IMR-90 (cell line): ENCODE data around the gene MESP2. TPM values are rescaled to one million over a fixed set of nuclear protein-coding genes. Genes with fewer than 3 reads are reported as not detected.

ENCODE experiments used
- polyA plus RNA-seq, 3 experiments: library from polyadenylated mRNA; depleted of rRNA; stranded (reverse); fragments of >200 nt; gene quantifications; 2 replicates each; pipeline ENCODE4 v1.2.3, GENCODE V29; 2012; ENCODE audit warnings: low replicate concordance in 1 of 3
- total RNA-seq: library from RNA; depleted of rRNA; stranded (reverse); fragments of >200 nt; gene quantifications from 2 replicates; pipeline ENCODE4 v1.2.3, GENCODE V29; 2012; rRNA removed

Gene MESP2
- total and polyA plus RNA-seq, 2 of the 4 experiments (the other 2 are of a cell fraction), result 0.18 to 0.32 TPM

Other genes with a start within 250 kb of the MESP2 start
- 3.0 and 3.3 TPM in 2 replicates for gene TICRR, start 200.9 kb upstream of the MESP2 start, total RNA-seq
- 4.0 and 4.2 TPM in 2 replicates for gene TICRR, start 200.9 kb upstream of the MESP2 start, polyA plus RNA-seq (2012; rRNA removed)
- 5.0 and 5.3 TPM in 2 replicates for gene KIF7, start 120.9 kb upstream of the MESP2 start, total RNA-seq
- gene KIF7, start 120.9 kb upstream of the MESP2 start, polyA plus RNA-seq (2012; rRNA removed), result 9.0 and 11.5 TPM in 2 replicates
- gene PLIN1, start 97.0 kb upstream of the MESP2 start, total RNA-seq, result under 0.01 TPM in 2 replicates
- gene PLIN1, start 97.0 kb upstream of the MESP2 start, polyA plus RNA-seq (2012; rRNA removed), result 0.07 and 0.09 TPM in 2 replicates
- 7.8 and 10.2 TPM in 2 replicates for gene PEX11A, start 85.6 kb upstream of the MESP2 start, total RNA-seq
- 3.3 and 4.2 TPM in 2 replicates for gene PEX11A, start 85.6 kb upstream of the MESP2 start, polyA plus RNA-seq (2012; rRNA removed)
- not detected in 2 replicates for gene WDR93, start 85.5 kb upstream of the MESP2 start, total RNA-seq
- gene WDR93, start 85.5 kb upstream of the MESP2 start, polyA plus RNA-seq (2012; rRNA removed), result not detected in 2 replicates
- gene MESP1, start 25.1 kb upstream of the MESP2 start, total RNA-seq, result under 0.01 TPM in 1 of 2 replicates, not detected in the other
- 0.10 and 0.13 TPM in 2 replicates for gene MESP1, start 25.1 kb upstream of the MESP2 start, polyA plus RNA-seq (2012; rRNA removed)
- 8.4 and 8.6 TPM in 2 replicates for gene ANPEP, start 38.5 kb downstream of the MESP2 start, total RNA-seq
- 40.4 and 47.0 TPM in 2 replicates for gene ANPEP, start 38.5 kb downstream of the MESP2 start, polyA plus RNA-seq (2012; rRNA removed)
- 34.1 and 44.4 TPM in 2 replicates for gene AP3S2, start 117.7 kb downstream of the MESP2 start, total RNA-seq
- 10.1 and 12.6 TPM in 2 replicates for gene AP3S2, start 117.7 kb downstream of the MESP2 start, polyA plus RNA-seq (2012; rRNA removed)
- 3.9 and 5.6 TPM in 2 replicates for gene ARPIN, start 136.6 kb downstream of the MESP2 start, total RNA-seq
- gene ARPIN, start 136.6 kb downstream of the MESP2 start, polyA plus RNA-seq (2012; rRNA removed), result 7.7 and 8.8 TPM in 2 replicates
- gene ZNF710, start 225.0 kb downstream of the MESP2 start, total RNA-seq, result 8.2 and 8.9 TPM in 2 replicates
- gene ZNF710, start 225.0 kb downstream of the MESP2 start, polyA plus RNA-seq (2012; rRNA removed), result 7.6 and 9.2 TPM in 2 replicates